GM12875 (cell line): ENCODE measurements around the gene CPHXL2.

Experiments
- H3K4me3 ChIP-seq: one replicate; pipeline ENCODE4 v1.5.1; 2011; ENCODE audit warnings: low read depth, low read length, control low read depth
- TF ChIP-seq, protein P1 (sequence below): IDR thresholded peaks from 2 replicates; pipeline ENCODE4 v1.5.1; 2011; ENCODE audit warnings: low read depth, mild to moderate bottlenecking, control low read depth, inconsistent platforms, low read length, moderate library complexity, borderline replicate concordance; ENCODE audit not compliant: insufficient read depth

Gene CPHXL2

DNA sequence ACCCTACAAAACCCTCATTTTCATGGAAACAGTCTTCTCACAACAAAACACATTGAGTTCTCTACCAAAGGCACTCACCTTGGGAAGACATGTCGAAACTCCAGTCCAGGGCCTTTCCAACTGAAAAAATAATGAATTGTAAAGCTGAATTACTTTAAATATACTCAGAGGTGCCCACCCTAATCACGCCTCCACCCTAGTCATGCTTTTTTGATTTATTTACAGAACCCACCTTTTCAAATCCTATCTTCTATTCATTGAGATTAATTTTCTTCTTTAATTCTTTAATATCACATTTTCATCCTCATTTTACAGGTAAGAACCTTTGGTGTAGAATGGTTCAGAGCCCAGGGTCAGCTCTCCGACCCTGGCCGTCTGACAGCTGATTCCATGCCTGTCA lies at the start of gene CPHXL2:
Gene CPHXL2 (minus strand): TSS at position 101 of the 400 bp plus-strand sequence. CDS start 10 bp downstream, at position 91.
- TF ChIP-seq, protein P1, sequence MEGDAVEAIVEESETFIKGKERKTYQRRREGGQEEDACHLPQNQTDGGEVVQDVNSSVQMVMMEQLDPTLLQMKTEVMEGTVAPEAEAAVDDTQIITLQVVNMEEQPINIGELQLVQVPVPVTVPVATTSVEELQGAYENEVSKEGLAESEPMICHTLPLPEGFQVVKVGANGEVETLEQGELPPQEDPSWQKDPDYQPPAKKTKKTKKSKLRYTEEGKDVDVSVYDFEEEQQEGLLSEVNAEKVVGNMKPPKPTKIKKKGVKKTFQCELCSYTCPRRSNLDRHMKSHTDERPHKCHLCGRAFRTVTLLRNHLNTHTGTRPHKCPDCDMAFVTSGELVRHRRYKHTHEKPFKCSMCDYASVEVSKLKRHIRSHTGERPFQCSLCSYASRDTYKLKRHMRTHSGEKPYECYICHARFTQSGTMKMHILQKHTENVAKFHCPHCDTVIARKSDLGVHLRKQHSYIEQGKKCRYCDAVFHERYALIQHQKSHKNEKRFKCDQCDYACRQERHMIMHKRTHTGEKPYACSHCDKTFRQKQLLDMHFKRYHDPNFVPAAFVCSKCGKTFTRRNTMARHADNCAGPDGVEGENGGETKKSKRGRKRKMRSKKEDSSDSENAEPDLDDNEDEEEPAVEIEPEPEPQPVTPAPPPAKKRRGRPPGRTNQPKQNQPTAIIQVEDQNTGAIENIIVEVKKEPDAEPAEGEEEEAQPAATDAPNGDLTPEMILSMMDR, result no peak
- H3K4me3 ChIP-seq, result no peak within 1 kb of the TSS

DNA sequence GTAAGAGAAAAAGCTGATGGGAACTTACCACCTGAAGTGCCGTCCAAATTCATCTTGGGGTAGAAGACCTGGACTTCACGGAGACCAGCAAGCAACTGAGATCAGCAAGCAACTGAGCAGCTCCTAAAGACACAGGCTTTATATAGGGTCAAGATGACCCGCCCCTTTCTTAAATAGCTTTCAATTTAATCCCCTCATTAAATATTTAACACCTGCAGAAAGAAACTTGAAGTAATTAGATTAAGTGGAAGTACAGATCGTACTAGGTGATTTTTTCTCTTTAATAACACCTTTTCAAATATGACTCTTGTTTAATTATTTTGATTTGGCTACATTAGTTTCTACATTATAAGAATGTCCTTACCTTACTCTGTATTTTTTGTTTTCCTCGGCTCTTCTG lies 49.6 kb upstream of the CPHXL2 start, which contains the start of gene CPHXL:
Gene CPHXL (minus strand): TSS at position 101 of the 400 bp plus-strand sequence. CDS start 48 bp downstream, at position 53.
- TF ChIP-seq, protein P1, result no peak
- H3K4me3 ChIP-seq, result no peak within 1 kb of the TSS

DNA sequence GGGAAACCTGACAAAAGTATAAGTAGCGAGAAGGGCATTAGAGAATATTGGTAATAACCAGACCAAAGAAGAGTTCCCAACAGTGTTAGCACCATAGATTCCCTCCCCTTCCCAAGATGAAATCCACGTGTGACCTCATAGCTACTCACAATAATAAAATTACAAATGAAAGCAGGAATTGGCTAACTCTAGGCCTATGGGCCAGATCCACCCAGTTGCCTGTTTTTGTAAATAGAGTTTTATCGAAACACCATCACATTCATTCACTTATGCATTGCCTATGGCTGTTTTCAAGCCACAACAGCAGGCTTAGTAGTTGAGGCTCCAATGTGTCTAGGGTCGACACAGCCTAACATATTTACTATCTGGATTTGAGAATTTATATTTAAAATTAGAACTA lies 41.6 kb upstream of the CPHXL2 start:
- TF ChIP-seq, protein P1, result no peak
- no peak overlapping the region for H3K4me3 ChIP-seq

DNA sequence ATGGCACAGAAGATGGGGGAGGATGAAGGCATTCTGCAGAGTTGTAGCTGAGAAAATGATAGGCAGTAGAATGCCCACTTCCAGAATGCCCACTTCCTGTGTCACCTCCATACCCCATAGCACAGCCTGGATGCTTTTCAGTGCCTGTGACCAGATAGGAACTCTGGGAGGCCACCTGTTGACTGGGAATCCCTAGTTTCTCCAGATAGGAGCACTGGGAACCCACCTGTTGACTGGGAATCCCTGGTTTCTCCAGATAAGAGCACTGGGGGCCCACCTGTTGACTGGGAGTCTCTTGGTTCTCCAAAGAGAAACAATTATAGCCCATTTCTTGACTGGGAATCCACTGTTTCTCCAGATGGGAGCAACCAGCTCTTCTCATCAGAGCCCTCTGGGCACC lies 37.9 kb upstream of the CPHXL2 start:
- H3K4me3 ChIP-seq, result no peak overlapping the region
- TF ChIP-seq, protein P1, result no peak

DNA sequence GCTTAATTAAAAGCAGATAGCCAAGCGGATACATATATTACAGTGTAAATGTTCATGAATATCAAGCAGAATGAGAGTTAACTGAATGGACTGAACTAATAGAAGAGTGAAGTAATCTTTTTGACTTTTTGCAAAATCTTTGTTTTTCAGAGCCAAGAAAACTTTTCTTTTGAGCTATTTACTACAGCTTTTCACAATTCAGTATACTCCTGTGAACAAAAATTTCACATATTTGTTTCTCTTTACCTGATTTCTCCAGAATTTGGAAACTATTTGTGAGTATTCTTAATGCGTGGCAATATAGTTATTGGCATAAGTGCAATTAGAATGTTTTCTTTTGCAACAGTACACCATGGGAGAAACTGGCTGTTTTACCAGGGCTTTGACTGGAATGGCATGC lies 33.5 kb upstream of the CPHXL2 start:
- TF ChIP-seq, protein P1, result no peak
- H3K4me3 ChIP-seq, result no peak overlapping the region

DNA sequence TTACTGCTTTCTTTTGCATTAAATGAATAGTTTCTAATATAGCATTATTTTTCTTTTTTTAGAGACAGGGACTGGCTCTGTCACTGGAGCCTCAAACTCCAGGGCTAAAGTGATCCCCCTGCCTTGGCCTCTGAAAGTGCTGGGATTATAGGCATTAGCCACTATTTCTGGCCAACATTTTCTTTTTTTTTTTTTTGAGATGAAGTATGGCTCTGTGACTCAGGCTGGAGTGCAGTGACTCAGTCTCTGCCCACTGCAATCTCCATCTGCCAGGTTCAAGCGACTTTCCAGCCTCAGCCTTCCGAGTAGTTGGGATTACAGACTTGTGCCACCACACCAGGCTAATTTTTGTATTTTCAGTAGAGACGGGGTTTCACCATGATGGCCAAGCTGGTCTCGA lies 26.5 kb upstream of the CPHXL2 start:
- TF ChIP-seq, protein P1, result no peak

DNA sequence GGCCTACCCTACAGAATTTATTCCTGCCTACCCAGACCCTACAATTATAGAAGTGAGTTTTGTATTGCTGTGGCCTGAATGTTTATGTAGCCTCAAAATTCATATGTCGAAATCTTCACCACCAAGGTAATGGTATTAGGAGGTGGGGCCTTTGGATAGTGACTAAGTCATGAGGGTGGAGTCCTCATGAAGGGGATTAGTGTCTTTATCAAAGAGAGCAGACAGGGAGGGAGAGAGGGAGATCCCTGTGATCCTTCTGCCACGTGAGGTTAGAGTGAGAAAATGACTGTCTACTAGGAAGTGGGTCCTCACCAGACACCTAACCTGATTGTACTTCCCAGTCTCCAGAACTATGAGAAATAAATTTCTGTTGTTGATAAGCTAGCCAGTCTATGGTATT lies 25.4 kb upstream of the CPHXL2 start:
- TF ChIP-seq, protein P1, result no peak
- H3K4me3 ChIP-seq, result no peak overlapping the region

More for the DNA sequence above, 26.5 kb upstream of the CPHXL2 start:
- H3K4me3 ChIP-seq, result no peak overlapping the region
